Stromal cell of bone marrow (primary cell): ENCODE measurements around the gene DHX35.
A peak's percentile ranks its signal among the peaks of the same experiment; 100 is the strongest.

Experiments
- DNase-seq: peaks from one replicate; pipeline ENCODE4 v3.0.0-alpha.2; 2012; ENCODE audit warnings: low read depth

Gene DHX35

DNA sequence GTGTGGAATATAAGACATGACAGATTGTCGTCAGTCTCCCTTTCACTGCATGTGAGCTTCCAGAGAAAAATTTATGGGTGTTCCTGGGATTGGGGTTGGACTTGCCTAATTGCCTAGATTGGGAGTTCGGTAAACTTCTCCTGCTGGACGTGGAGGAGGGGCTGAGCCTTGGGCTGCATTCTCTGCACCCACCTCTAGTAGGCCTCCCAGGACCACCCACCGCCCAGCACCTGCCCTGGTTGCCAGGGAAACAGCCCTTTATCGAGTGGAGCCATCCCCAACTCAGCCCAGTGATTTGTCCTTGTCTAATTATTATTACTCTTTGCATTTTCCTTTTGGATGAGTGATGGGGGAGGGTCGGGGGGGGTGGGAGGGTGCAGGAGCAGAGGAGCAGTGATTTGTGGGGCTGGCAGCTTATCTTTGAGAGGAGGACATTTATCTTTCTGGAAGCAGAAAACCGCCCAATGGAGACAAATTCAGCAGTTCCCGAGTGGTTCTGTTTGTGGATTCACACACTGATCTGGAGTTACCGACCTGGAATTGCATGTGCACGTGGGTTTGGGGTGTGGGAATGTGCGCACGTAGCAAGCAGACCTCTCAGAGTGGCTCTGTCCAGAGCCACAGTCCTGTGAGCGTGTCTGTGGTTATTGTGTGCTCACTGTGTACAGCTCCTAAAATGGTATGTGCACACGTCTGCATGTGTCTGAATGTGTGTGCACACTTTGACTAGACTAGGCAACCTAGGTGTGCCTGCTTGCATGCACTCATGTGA is 104.5 kb downstream of the DHX35 start:
- DNase-seq, result no peak

DNA sequence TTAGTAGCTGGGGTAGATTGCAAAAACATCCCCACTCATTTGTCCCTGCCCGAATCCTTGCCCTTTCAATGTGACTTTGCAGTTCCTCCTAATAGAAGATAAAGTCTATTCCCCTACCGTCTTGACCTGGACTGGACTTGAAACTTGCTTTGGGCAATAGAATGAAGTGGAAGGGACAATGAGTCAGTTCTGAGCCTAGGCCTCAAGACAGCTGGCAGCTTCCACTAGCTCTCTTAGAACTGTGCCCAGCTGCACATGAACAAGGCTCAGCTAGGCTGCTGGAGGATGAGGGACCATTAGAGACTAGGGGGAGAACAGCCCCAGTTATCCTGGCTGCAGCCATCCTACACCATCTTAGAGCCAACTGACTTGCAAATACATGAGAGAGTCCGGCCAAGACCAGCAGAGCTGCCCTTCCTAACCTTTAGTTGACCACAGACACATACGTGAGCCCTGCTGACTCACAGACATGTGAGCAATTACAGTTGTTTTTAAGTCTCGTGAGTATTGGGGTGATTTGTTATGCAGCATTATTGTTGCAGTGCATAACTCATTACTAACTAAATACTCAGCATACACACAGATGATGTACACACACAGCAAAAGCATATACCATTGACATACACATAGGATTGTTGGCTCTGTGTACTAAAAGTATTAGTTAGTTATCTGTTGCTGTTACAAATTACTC is 105.5 kb downstream of the DHX35 start:
- peak; percentile 62 for DNase-seq

DNA sequence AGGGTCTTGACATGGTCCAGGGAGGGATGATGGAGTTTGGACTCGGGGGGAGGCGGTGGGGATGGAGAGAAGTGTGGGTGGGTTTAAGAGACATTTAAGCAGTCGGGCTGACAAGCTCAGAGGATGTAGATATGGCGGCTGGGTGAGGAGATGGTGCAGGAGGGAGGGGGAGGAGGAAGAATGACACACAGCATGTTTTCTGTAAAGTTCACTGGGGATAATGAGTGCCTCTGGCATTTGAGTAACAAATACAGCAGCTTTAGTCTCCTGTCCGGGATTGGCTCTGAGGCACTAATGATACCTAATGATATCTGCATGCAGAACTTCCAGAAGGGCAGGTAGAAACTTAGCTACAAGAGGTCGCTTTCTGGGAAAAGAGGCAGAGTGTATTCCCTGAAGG is 107.8 kb downstream of the DHX35 start:
- no peak for DNase-seq

DNA sequence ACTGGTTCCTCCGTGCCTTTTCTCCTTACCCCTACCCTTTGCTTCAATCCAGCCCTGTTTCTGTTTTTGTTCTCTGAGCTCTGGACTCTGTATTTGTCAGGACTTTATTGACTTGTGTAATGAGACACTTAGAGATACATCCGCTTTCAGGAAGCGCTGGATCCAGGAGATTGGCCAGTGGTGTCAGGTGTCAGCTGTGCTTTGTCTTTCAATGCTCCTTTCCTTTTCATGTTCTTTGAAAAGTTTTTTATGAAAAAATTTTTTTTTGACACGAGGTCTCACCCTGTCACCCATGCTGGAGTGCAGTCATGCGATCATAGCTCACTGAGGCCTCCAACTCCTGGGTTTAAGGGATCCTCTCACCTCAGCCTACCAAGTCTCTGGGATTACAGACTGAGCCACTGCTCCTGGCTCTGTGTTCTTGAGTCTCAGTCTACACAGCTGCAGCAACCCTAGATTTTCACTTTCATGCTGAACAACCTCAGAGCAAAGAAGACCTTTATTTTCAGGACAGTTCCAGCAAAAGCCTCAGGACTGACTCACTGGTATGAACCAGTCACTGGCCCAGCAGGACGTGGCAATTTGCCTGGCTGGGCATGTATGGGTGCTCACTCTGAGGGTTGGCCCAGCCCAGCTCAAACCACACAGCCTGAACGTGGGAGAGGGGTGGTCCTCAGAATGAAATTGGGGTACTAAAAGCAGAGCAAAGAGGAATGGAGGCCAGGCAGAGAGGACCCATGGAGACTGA is 108.5 kb downstream of the DHX35 start:
- DNase-seq, result peak; percentile 76

DNA sequence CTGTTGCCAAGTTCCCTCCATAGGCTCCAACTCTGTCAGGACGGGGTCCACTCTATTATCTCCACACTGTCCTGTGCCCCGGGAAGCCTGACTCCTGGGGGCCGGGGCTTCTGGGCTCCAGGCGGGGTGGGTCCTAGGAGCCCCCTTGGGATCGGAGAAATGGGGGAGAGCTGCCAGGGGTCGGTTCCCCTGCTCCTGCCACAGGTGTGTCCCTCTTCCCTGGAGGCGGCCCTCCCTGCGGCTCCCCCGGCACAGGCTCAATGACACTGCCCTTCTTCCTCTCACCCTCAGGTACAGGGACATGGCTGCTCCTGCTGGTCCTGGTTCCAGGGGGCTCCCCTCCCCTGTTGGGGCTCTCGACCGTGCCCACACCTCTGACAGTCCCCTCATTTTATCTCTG is 110.0 kb downstream of the DHX35 start:
- DNase-seq, result no peak

DNA sequence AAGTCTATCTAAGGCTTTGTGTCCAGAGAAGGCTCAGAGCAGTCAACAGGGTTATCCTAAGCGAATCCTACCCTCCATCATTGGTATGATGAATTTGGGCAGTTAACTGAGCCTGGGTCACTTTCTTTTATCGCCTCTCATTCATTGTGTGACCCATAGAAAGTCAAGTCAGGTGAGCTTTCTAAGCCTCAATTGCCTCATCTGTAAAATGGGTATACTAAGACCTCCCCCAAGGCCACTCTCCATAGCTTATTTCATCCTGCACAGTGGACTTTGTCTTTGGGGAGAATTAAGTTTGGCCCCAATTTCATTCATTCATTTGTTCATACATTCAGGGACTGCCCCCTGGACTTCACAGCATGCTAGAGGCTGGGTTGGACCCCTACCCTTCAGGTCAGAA is 110.5 kb downstream of the DHX35 start:
- no peak for DNase-seq

- no peak for DNase-seq
Measured at GRCh38 chr20:39075731-39076130, 113.6 kb downstream of the DHX35 start.

- DNase-seq, result no peak
Measured at GRCh38 chr20:39076958-39077357, 114.8 kb downstream of the DHX35 start.

GRCh38 chr20:39080326-39080725 is 118.2 kb downstream of the DHX35 start:
- DNase-seq, result no peak

DNA sequence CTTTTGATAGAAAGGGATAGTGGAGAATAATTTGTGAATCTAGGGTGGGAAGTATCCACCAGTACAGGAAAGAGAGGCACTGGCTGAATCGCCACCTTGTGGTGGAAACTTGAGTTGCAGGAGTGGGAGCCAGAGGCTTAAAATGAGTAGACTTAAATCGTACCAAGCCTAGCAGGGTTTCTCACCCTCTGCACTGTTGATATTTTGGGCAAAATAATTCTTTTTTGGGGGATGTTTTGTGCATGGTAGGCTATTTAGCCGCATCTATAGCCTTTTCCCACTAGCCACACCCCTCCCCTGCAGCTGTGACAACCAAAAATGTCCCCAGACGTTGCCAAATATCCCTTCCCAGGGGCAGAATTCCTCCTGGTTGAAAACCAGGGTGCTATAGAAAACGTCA is 119.1 kb downstream of the DHX35 start:
- peak; percentile 69 for DNase-seq

- DNase-seq, result no peak
Measured at GRCh38 chr20:39082622-39083398, 120.7 kb downstream of the DHX35 start.

GRCh38 chr20:39083761-39084160 is 121.6 kb downstream of the DHX35 start:
- no peak for DNase-seq

GRCh38 chr20:39089029-39089428 is 126.9 kb downstream of the DHX35 start:
- DNase-seq, result no peak
